Endothelial cell of umbilical vein (primary cell): ENCODE data around the gene DKKL1. TPM values are rescaled to one million over a fixed set of nuclear protein-coding genes. Genes with fewer than 3 reads are reported as not detected.

Experiments used
- BruUV-seq: library from RNA; stranded (reverse); fragments of 400-500 nt; replicated peaks from 2 replicates; lab custom pipeline; 2021; lab: Mats Ljungman, UMichigan
- CTCF ChIA-PET: fragments of 300-600, 350-600 bp; sonication (Branson Sonifier 250); formaldehyde crosslinking; loops from one replicate; lab custom pipeline; 2021; ENCODE audit warnings: antibody characterized with exemption, inconsistent platforms; lab: Charles Lee
- POLR2A ChIA-PET: fragments of 300-600, 350-600 bp; sonication (Branson Sonifier 250); formaldehyde crosslinking; loops from one replicate; lab custom pipeline; 2021; ENCODE audit warnings: antibody characterized with exemption, inconsistent platforms; lab: Charles Lee
- DNase-seq: peaks from one replicate; pipeline ENCODE4 v3.0.0-alpha.2; 2011; ENCODE audit warnings: low read depth, low spot score
- FAIRE-seq: peaks from 2 replicates; lab custom pipeline; 2011; peaks lifted over from hg19 to GRCh38; lab: Jason Lieb, UNC
- H2AFZ ChIP-seq: 2 replicates; pipeline ENCODE4 v1.6.0; 2012; ENCODE audit warnings: low read depth, low read length, control low read depth, inconsistent platforms
- H3K27ac ChIP-seq: 2 replicates; pipeline ENCODE4 v1.5.1; 2011; ENCODE audit warnings: low read depth, mild to moderate bottlenecking, control low read depth, low read length, moderate library complexity; ENCODE audit not compliant: insufficient read depth
- H3K27me3 ChIP-seq, 2 experiments: 2 replicates each; pipeline versions ENCODE4 v1.6.0 to v1.6.1; 2011; ENCODE audit warnings: low read length in 2 of 2, mixed read lengths in 1 of 2; ENCODE audit not compliant: control insufficient read depth in 2 of 2, insufficient read depth in 2 of 2
- H3K36me3 ChIP-seq, 2 experiments: 2 replicates in 1 of 2; 3 replicates in 1 of 2; pipeline ENCODE4 v1.5.1; 2011; ENCODE audit warnings: low read length in 2 of 2, mild to moderate bottlenecking in 1 of 2, moderate library complexity in 1 of 2; ENCODE audit not compliant: control insufficient read depth in 2 of 2, insufficient read depth in 2 of 2; ENCODE audit errors: extremely low read depth in 1 of 2
- H3K4me1 ChIP-seq: 3 replicates; pipeline ENCODE4 v1.5.1; 2011; ENCODE audit warnings: mild to moderate bottlenecking, low read length; ENCODE audit not compliant: control insufficient read depth, insufficient read depth; ENCODE audit errors: extremely low read depth
- H3K4me2 ChIP-seq: 2 replicates; pipeline ENCODE4 v1.6.1; 2011; ENCODE audit warnings: low read length, control low read depth, mixed read lengths; ENCODE audit not compliant: insufficient read depth
- H3K4me3 ChIP-seq, 3 experiments: fragments of 200-600 bp in 1 of 3; sonication (generic), shearing (Covaris generic) in 1 of 3; replicated peaks in 1 of 3; 2 replicates each; pipeline ENCODE4 v1.5.1; 2011 to 2016; ENCODE audit warnings: control low read depth in 3 of 3, low read length in 3 of 3, mild to moderate bottlenecking in 2 of 3, inconsistent platforms in 1 of 3, low read depth in 1 of 3, moderate library complexity in 1 of 3; ENCODE audit not compliant: insufficient read depth in 1 of 3
- H3K79me2 ChIP-seq: 2 replicates; pipeline ENCODE4 v1.6.0; 2012; ENCODE audit warnings: low read length, inconsistent platforms; ENCODE audit not compliant: control insufficient read depth, insufficient read depth
- H3K9ac ChIP-seq: replicated peaks from 2 replicates; pipeline ENCODE3; 2011; ENCODE audit warnings: low read length, control low read depth; ENCODE audit not compliant: insufficient read depth; ENCODE audit errors: extremely low read depth
- H3K9me1 ChIP-seq: replicated peaks from 3 replicates; pipeline ENCODE4 v1.6.0; 2011; ENCODE audit warnings: mild to moderate bottlenecking, low read length; ENCODE audit not compliant: control insufficient read depth, insufficient read depth; ENCODE audit errors: extremely low read depth
- H3K9me3 ChIP-seq: replicated peaks from 2 replicates; pipeline ENCODE4 v1.5.1; 2012; ENCODE audit warnings: low read length, inconsistent platforms; ENCODE audit not compliant: control insufficient read depth, insufficient read depth
- H4K20me1 ChIP-seq: replicated peaks from 2 replicates; pipeline ENCODE3; 2011; ENCODE audit warnings: mild to moderate bottlenecking, low read length; ENCODE audit not compliant: control insufficient read depth, insufficient read depth; ENCODE audit errors: extremely low read depth
- EZH2 ChIP-seq: IDR thresholded peaks from 2 replicates; pipeline ENCODE4 v1.6.1; 2012; ENCODE audit warnings: borderline replicate concordance, low read depth, mild to moderate bottlenecking, moderate library complexity, low read length, inconsistent platforms; ENCODE audit not compliant: severe bottlenecking
- FOS ChIP-seq: IDR thresholded peaks from 2 replicates; pipeline ENCODE4 v1.6.1; 2011; ENCODE audit warnings: mild to moderate bottlenecking, low read length, moderate library complexity, borderline replicate concordance; ENCODE audit not compliant: insufficient read depth
- GATA2 ChIP-seq: IDR thresholded peaks from 2 replicates; pipeline ENCODE4 v1.7.0; 2011; ENCODE audit warnings: low read depth, mild to moderate bottlenecking, moderate library complexity, mixed read lengths, low read length; ENCODE audit not compliant: insufficient read length, insufficient read depth
- JUN ChIP-seq: IDR thresholded peaks from 2 replicates; pipeline ENCODE4 v1.6.1; 2011; ENCODE audit warnings: borderline replicate concordance, low read depth; ENCODE audit not compliant: insufficient read length, insufficient read depth
- MYC ChIP-seq: IDR thresholded peaks from one replicate; pipeline ENCODE4 v1.6.1; 2011; ENCODE audit warnings: mild to moderate bottlenecking, low read depth, low read length
- POLR2A ChIP-seq: IDR thresholded peaks from 2 replicates; pipeline ENCODE4 v1.6.1; 2012; ENCODE audit warnings: low read depth, mild to moderate bottlenecking, control low read depth, low read length
- POLR2AphosphoS5 ChIP-seq: IDR thresholded peaks from 2 replicates; pipeline ENCODE4 v1.6.1; 2012; ENCODE audit warnings: low read depth, mild to moderate bottlenecking, control low read depth, low read length, moderate library complexity; ENCODE audit not compliant: insufficient read depth
- dilution Hi-C: fragments of 300-500 bp; cut with MboI; formaldehyde crosslinking; loops from one replicate; pipeline ENCODE4 v1.15.0; 2019; ENCODE audit warnings: low sequenced_read_pairs; ENCODE audit not compliant: extremely low pct_ligation_motif_present
- intact Hi-C: fragments of 100-400 bp; cut with micrococcal nuclease; formaldehyde crosslinking; loops from one replicate; pipeline ENCODE4 v1.10.0; 2022
- polyA plus RNA-seq, 4 experiments: library from polyadenylated mRNA; depleted of rRNA in 3 of 4; stranded (reverse) in 3 of 4; unstranded in 1 of 4; fragments of >200 nt; gene quantifications; 2 replicates each; pipeline versions ENCODE4 v1.2.1 to v1.2.3, GENCODE V29; 2011 to 2012; ENCODE audit warnings: missing spikeins in 1 of 4
- total RNA-seq: library from RNA; stranded (reverse); gene quantifications from 2 replicates; pipeline ENCODE4 v1.2.3, GENCODE V29; 2021
- TF ChIP-seq, protein P1 (sequence below): IDR thresholded peaks from 2 replicates; pipeline ENCODE4 v1.6.1; 2011; ENCODE audit not compliant: insufficient read depth, insufficient read length
- TF ChIP-seq, protein P2 (sequence below), 2 donors: IDR thresholded peaks; 1 replicate in 1 of 2; 2 replicates in 1 of 2; pipeline ENCODE4 v1.5.1; 2011; ENCODE audit warnings: low read length in 2 of 2, mild to moderate bottlenecking in 2 of 2, moderate library complexity in 2 of 2, control low read depth in 1 of 2, inconsistent platforms in 1 of 2, low read depth in 1 of 2; ENCODE audit not compliant: insufficient read depth in 1 of 2; ENCODE audit errors: extremely low read depth in 1 of 2

Gene DKKL1
- total and polyA plus RNA-seq, 2 donors (not counting 3 experiments of a cell fraction or from before 2014, with no cell fraction given): 0.21 TPM; not detected in 1

DNA sequence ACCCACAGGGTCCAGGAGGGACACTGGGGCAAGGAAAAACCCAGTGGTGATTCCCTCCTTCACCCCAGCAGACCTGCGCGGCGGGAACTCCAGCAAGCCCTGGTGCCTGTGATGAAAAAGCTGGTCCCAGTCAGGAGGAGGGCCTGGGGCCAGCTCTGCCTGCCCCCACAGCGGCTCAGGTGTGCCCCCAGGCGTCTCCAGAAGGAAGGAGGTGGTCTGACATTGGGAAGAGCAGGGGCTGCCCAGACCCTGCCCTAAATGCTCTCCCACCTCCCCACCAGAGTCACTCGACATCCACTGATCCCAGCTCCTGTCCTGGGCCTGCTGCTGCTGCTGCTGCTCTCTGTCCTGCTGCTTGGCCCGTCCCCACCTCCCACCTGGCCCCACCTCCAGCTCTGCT is 53.4 kb downstream of the DKKL1 start:
- no peak for FAIRE-seq
- Histone ChIP-seq H3K9me1 (no peaks in the 10 kb centered on the region), H3K27me3 (peaks cover 28 to 40% of the 10 kb centered on the region in 2 experiments), H4K20me1 (no peaks in the 10 kb centered on the region), H3K4me1 (no peaks in the 10 kb centered on the region), H3K27ac (no peak overlapping the region), H3K79me2 (no peaks in the 10 kb centered on the region), H3K9me3 (no peaks in the 10 kb centered on the region), H3K4me2 (no peak overlapping the region), H3K4me3 (no peak overlapping the region), H3K36me3 (no peaks in the 10 kb centered on the region), H3K9ac (no peak overlapping the region), H2AFZ (no peak overlapping the region)
- no peak for DNase-seq
- POLR2A ChIA-PET: no interaction called here
- dilution Hi-C loops: no loop called here
- no peak for TF ChIP-seq MYC
- TF ChIP-seq, protein P1, sequence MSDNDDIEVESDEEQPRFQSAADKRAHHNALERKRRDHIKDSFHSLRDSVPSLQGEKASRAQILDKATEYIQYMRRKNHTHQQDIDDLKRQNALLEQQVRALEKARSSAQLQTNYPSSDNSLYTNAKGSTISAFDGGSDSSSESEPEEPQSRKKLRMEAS: no peak
- TF ChIP-seq FOS: no peak
- TF ChIP-seq EZH2: no peak
- TF ChIP-seq JUN: no peak
- TF ChIP-seq POLR2A: no peak
- no peak for TF ChIP-seq GATA2
- TF ChIP-seq, protein P2, sequence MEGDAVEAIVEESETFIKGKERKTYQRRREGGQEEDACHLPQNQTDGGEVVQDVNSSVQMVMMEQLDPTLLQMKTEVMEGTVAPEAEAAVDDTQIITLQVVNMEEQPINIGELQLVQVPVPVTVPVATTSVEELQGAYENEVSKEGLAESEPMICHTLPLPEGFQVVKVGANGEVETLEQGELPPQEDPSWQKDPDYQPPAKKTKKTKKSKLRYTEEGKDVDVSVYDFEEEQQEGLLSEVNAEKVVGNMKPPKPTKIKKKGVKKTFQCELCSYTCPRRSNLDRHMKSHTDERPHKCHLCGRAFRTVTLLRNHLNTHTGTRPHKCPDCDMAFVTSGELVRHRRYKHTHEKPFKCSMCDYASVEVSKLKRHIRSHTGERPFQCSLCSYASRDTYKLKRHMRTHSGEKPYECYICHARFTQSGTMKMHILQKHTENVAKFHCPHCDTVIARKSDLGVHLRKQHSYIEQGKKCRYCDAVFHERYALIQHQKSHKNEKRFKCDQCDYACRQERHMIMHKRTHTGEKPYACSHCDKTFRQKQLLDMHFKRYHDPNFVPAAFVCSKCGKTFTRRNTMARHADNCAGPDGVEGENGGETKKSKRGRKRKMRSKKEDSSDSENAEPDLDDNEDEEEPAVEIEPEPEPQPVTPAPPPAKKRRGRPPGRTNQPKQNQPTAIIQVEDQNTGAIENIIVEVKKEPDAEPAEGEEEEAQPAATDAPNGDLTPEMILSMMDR (IDR thresholded peaks at IDR 0.05; ENCODE audit: extremely low read depth in 1 of 2, insufficient read depth in 1 of 2, low read depth in 1 of 2, low read length in 2 of 2): no peak
- TF ChIP-seq POLR2AphosphoS5: no peak
- no TSS peak for BruUV-seq
- intact Hi-C loops: no loop called here
- CTCF ChIA-PET: interaction anchor here (0.8 to 2.4 kb wide), 4 partner anchors 9 to 25 kb away, joined by 3 to 10 read pairs (median 3); partner anchors contain the start of gene GFY
